Fibroblast of gingiva (primary cell): Measurements from ENCODE around the gene PTK6.
A peak's percentile ranks its signal among the peaks of the same experiment; 100 is the strongest.

ENCODE experiments used
- DNase-seq: peaks from one replicate; pipeline ENCODE4 v3.0.0-alpha.2; 2011; ENCODE audit warnings: low read depth

The PTK6 gene

DNA sequence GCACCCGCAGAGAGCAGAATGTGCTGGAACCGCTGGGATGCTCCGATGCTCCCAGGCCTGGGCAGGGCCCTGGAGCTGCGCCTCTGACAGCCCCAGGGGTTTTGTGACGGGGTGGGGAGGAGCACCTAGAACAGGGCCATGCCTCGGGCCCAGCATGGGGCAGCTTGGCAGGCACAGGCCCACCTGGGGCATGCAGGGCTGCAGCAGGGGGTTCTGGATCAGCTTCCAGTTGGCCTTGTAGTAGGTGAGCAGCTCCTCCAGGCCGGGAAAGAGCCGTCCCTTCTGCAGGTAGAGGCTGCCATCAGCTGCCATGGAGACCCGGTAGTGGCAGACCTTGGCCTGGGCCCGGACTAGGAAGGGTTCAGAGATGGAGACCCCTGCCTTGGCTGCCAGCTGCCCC lies 6.0 kb upstream of the PTK6 start:
- no peak for DNase-seq

DNA sequence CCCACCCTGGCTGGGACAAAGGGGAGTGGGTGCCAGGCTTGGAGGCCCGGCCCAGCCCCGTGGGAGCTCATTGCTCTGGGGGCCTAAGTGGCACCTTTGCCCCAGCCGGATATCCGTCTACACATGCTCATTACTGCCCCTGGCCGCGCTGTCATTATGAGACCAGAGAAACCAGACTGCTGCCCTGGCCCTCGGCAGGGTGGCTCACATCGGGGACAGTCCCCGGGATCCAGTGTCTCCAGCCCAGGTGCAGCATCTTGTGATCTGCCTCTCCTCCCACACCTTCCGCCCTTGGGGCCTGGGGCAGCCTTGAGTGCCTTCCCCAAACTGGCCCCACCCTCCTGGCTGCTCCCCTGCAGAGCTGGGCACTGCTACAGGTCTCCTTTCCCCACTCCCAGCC lies 5.5 kb upstream of the PTK6 start:
- DNase-seq, result no peak

DNA sequence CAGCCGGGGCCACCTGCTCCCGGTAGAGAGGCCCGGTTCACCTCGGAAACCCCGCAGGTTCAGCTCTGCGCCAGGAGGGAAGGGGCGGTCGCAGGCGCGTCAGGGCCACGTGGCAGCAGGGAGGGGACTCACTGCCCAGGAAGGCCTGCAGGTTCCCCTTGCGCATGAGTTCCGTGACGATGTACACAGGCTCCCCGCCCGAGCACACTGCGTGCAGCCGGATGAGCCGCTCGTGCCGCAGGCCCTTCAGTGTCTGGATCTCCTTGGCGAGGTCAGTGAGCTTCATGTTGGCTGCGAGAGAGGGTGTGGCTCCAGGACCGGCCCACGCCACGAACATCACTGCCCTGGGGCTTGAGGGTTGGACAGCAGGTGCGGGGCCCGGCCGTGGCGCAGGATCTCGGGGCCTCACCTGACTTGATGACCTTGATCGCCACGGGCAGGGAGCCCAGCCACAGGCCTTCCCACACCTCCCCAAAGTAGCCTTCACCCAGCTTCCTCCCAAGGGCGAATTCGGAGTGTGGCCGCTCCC lies 4.9 kb upstream of the PTK6 start:
- DNase-seq, result no peak

DNA sequence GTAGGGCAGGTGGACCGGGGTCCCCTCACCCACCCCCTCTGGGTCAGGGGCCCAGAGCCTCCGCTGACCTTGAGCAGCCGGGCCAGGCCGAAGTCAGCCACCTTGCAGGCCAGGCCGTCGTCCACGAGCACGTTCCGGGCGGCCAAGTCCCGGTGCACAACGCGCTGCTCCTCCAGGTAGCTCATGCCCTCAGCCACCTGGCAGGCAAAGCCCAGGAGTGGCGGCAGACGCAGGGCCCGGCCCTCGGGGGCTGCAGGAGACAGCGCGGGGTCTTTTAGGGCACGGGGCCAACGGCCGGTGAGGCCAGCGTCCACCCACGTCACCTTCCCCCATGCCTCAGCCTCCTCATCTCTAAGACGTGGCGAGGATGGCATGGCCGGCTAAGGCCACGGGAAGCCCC lies 4.2 kb upstream of the PTK6 start:
- DNase-seq, result no peak

DNA sequence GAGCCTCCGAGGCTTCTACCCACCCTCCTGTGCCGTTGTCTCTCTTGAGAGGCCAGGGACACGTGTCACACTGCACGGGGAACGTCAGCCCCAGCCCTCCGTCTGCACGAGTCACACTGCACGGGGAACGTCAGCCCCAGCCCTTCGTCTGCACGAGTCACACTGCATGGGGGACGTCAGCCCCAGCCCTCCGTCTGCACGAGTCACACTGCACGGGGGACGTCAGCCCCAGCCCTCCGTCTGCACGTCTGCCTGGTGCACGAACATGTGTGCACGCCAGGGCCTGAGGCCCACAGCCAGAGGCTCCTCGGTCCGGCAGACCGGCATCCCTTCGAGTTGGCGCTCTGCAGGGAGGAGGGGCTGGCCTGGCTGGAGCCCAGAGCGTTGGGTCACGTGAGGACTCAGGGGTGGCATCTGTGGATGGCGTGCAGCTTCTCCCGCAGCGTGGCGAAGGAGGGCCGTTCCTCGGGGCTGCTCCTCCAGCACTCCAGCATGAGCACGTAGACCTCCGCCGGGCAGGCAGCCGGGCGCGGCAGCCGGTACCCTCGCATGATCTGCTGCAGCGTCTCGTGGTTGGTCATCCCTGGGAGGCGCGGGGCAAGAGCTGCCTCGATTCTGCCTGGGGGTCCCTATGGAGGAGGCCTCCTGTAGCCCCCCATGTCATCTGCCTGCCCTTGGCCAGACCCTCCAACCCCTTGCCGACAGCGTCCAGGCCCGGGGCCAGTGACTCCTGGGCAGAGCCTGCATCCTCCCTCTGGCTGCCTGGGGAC lies 3.4 kb upstream of the PTK6 start:
- peak; percentile 36 for DNase-seq

DNA sequence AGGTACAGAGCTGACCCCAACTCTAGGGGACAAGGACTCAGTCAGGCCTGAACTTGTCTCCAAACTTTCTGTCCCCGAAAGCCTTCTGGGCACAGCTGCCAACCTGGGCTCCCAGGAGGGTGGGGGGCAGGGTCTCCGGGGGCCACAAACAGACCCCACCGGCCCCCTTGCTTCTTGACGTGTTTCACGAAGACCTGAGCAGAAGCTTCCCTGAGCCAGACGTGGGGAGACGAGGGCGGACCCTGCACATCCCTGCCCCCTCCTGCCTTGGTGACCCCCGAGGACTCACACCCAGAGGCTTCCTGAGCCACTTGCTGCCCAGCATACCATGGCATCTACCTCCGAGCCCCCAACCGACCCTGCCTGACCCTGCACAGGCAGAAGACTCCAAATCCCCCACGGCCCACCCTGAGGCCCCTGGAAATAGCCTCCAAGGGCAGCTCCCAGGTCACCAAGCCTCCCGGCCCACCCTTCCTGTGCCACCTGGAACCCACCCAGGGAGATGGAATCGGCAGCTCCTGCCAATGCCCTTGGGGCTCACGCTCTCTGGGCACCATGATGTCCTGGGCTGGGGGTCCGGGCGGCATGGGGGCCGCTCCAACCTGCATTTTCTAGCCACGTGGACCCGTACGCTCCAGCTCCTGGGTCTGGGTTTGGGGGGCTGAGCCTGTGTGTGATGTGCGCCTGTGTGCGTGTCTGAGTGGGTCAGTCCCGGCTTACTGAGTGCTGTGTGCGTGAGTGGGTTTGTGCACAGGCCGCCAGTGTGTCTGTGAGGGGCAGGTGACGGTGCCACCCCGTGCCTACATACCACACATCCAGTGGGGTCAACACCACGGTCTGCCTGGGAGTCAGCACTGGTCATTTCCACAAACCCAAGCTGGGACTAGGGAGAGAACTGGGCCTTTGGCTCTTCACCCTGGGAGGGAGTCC lies 2.5 kb upstream of the PTK6 start:
- no peak for DNase-seq

DNA sequence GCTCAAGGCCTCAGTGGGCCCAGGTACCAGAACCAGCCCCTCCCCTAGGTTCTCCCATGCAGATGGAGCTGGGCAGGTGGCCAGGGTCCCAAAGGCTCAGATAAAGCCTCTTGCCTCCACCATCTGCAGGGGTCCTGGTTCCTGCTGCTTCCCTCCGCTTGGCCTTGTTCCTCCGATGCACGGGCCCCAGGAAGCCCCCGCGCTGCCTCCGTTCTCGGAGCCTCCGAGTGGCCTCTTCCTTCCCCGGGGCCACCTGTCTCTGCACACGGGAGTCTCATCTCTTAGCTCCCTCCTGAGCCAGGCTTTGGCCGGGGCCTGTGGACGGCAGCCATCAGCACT lies 1.9 kb upstream of the PTK6 start:
- DNase-seq, result no peak

DNA sequence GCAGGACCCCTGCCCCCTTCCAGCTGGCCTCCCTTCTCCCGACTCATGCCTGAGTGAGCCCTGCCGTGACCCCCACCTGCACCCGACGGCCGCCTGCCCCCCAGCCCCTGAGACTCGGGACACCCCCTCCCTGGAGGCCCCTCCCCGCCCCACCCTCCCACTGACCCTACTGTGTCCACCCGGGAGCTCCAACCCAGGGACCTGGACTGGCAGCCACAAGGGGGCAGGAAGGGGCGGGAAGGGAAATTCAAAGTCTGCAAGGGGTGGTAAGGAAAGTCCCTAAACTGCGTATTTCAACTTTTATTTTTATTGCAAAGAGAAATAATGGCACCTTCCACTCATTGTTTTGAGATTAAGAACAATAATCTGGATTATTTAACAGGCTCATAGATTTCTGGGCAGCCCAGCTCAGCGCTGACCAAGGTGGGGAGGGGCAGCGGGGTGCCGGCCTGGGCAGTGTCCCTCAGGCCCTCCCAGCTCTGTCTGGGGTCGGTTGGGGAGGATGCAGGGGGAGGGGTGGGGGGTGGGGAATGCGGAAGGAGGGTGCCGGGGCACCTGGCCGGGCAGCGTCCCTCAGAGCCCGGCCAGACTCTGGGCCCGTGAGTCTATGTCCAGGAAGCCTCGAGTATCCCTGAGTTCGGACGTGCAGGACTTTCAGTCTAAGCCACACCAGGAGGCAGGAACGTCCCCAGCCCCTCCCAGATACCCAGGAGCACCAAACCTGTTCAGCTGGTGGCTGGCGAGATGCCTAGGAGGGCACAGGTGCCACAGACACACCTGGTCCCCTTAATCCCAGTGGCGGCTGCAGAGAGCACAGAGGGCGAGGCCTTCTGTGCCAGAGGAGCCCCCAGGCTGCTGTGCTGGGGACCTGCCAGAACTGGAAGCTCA lies 1.3 kb upstream of the PTK6 start:
- no peak for DNase-seq

DNA sequence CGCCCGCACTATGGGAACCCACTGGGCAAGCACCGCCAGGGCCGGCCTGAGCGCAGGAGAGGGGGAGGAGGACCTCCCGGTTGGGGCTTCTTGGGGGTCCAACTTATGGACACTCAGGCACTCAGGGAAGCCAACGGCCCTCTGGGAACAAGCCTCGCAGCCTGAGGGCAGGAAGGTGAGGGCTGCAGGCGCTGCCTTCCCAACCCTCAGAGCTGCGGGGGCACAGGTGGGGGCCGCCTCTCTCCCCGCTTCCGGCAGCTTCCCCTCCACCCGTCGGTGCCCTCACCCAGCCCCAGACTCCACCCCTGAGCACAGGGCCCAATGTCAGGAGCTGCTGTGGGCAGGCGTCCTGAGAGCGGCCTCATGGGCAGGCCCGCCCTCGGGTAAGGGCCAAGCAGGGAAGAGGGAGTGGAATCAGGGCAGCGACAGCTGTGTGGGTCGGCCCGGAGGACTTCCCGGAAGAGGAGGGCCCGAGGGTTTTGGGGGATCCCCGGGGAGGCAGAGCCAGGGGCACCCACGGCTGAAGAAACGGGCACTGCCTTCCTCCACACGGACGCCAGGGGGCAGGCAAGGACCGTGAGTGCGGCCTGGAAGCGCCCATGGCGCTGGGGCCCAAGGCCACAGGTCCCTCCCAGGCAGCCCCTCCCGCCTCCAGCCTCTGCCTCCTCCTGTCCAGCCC lies 488 bp upstream of the PTK6 start:
- peak; percentile 96 for DNase-seq

DNA sequence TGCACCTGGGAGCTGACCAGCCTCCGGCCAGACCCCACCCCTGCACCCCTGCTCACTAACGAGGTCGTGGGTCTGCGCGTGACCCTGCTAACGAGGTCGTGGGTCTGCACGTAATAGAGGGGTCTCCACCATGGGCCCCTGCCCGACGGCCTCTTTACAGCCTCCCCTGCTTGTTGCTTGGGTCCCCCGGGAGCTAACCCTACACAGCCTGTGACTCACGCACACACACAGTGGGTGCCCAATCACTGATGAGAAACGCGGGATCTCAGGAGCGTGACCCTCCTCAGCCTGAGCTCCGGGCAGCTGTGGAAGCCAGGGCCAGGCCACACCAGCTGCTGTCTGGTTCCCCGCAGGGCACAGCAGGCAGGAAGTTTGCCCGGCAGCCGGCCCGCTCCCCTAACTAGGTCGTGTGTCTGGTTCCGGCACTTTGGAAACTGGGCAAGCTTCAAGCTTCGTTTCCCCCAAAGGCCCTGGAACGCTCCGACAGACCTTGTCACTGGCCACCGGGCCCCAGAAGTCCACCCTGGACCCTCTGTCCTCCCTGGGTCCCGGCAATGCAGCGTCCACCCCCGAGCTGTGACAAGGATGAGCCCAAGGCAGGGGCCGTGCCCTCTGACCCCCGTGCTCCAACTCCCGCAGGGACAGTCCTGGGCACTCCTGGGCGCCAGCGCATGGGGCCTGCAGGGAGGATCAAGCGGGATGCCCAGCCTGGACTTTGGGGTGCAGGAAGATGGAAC lies 767 bp downstream of the PTK6 start:
- DNase-seq, result peak; percentile 55

DNA sequence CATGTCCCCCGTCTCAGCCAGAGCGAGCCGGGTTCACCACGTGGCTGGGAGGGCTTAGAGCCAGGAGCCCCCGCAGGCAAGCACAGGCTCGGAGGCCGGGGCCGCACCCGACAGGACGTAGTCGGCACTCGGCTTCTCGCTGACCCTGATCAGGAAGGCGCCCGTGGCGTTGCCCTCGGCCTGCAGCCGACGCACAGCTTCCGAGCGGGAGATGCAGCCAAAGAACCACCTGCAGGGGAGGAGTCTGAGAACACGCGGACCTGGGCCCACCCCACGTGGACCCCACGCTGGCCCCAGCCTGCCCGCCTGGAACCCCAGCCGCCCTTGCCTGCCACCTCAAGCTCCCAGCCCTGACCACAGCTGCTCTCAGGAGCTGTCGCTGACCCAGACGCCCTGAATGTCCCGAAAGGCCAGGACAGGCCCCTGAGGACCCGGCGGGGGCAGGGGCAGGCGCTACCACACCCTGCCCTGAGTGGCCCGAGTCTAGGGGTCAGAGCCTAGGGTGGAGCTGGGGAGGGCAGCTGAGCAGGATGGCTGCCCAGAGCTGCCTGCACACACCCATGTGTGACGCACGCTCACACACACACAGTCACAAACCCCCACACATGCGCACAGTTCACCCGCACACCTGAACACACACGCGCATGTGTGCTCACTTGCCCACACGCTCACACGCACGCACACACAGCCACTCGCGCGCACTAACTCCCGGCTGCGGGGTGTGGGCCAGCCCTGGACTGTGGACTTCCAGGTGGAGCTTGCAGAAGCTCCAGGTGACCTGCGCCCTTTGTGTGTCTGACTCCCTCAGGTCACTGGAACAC lies 2.1 kb downstream of the PTK6 start:
- peak; percentile 21 for DNase-seq

DNA sequence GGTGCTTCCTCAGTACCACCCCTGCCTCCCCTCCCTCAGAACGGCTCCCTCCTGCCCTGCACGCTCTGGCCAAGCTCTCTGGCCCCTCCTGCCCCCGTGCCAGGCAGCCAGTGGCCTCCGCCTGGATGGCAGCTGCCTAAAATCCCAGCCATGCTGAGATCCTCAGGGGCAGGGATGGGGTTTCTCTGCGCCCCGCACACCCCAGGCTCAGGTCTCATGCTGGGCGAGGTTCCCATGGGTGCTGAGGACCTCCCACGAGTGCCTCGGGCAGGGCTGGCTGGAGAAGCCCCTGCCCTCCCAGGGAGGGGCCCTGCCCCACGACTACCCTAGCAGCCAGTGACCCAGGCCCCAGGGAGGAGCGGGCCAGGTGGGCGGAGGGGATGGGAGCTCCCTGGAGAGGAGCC lies 2.7 kb downstream of the PTK6 start:
- DNase-seq, result no peak

DNA sequence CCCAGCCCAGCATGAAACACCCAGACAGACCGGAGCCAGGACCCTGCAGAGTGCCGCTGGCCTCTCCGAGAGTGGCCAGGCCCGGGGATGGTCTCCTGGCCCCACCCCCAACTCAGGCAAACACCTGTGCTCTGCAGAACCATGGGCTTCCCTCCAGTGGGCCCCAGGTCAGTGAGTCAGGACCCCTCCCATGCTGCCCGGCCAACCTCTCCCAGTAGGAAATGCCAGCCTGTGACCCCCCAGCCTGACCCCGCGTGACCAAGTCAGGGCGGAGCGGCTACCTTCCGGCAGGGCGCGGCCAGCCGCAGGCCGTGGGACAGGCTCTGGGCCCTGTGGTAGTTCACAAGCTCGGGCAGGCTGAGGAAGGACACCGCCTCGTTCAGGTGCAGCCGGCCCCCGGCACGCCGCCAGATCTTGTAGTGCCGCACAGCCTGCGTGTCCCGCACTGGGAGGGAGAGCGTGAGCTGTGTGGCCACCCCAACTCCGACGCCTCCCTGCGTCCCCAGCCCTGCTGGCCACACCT lies 3.2 kb downstream of the PTK6 start:
- no peak for DNase-seq

DNA sequence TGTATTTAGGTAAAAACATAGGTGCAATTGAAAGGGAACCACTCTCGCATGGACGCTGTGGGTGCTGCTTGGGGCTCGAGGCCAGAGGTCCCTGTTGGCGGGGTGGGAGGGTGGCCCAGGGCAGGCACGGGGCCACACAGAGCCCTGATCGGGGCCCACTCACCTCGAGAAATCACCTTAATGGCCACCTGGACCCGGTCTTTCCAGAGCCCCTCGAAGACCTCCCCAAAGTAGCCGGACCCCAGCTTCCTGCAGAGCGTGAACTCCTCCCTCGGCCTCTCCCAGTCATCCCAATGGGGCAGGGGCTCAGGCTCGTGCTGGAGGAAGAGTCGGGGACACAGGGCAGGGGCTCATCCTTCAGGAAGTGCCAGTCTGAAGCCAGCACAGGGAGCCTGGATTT lies 3.8 kb downstream of the PTK6 start:
- DNase-seq, result no peak

DNA sequence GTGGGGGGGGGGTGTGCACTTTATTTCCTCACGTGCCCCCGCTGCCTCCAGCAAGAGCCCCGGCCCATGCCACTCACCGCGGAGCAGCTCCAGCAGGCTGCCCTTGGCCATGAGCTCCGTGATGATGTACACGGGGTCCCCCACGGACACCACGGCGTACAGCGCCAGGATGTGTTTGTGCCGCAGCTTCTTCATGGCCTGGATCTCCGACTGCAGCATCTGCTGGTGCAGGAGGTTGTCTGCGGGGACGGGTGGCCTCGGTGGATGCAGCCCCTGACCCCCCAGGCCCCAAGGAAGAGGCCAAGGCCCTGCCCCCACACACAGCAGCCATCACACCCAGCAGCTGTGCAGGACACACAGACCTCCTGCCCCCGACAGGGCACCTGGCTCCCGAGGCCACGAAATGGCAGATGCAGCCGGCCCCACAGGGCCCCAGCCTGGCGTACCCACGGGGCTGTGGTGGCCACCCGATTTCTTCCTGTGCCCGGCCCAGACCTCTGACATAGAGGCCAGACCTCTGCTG lies 4.7 kb downstream of the PTK6 start:
- no peak for DNase-seq

DNA sequence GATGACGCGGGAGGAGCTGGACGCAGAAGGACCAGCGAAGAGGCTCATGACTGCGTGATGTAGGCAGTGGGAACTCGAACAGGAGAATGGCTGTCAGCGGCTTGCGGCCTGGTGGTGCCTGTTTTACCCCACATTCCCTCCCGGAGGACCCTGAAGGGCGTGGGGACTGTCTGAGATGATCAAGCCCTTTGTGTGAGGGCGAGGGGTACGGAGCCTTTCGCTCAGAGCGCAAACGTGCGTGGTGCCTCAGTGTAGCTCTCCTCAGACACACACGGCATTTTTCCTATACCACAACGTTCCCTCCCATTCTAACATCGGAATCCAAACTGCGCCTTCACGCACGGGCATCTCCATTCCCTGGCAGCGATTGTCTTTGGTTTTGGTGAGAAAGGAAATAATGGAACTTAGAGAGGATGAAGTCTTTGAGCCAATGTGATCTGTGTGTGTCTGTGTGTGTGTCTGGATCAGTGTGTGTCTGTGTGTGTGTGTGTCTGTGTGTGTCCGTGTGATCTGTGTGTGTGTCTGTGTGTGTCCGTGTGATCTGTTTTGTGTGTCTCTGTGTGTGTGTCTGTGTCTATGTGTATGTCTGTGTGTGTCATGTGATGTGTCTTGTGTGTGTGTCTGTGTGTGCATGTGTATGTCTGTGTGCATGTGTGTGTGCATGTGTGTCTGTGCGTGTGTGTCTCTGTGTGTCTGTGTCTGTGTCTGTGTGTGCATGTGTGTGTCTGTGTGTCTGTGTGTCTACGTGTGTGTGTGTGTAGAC lies 5.3 kb downstream of the PTK6 start:
- DNase-seq, result no peak

DNA sequence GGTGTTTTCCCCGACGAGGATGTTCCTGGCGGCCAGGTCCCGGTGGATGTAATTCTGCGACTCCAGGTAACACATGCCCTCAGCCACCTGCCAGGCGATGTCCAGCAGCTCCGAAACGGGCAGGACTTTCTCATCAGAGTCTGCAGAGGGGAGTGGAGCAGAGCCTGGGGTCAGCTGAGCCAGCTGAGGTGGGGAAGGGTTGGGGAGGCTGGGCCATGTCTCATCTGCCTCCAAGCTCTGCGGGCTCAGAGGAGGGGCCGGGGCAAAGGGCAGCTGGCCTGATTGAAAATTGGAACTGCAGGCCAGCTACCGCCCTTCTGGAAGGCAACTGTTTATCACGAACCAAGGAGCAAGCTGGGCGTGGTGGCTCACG lies 6.4 kb downstream of the PTK6 start:
- DNase-seq, result no peak

DNA sequence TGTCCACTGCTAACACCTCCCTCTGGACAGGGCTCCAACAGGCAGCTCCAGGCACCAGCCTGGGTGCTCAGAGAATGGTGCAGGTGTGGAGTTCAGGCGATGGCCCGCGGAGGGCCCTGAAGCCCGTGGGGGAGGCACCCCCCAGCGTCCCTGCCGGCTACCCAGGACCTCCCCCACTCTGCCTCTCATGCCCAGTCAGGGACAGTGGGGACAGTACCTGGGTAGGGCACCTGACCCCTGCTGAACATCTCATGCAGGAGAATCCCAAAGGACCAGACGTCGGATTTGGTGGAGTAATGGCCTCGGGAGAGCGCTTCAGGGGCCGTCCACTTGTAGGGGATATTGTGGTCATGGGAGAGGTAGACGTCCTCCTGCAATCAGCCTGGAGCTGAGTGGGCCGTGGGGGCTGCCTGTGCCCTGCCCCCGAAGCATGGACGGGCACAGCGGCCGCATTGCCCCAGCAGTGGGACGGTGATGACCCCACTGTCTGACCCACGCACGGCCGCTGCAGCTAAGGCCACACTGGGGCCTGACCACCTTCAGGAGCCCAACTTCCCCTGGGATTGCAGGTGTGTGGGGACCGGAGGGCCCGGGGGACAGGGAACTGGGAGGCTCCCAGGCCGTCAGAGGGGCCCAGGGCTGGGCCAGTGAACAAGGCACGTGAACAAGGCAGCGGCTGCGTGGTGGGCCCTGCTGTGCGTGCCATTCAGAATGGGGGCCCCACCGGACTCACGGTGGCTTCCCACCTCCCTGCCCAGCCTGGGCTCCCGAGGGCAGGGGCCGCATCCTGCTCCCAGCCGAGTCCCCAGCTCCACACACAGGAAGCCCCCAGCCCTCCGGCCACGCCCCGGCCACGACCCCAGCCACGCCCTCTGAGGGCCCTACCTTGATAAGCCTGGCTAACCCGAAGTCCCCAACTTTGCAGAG lies 7.1 kb downstream of the PTK6 start:
- DNase-seq, result no peak
